GM19238 (cell line): ENCODE measurements around the gene FAM222B.
"Not testable (repeated sequence)": the region's sequence is repeated elsewhere in the genome, so short reads cannot be mapped to it uniquely, and the experiment has no call there.

Experiments
- DNase-seq: peaks from one replicate; pipeline ENCODE4 v3.0.0; 2011; ENCODE audit warnings: low spot score; ENCODE audit not compliant: insufficient read length

FAM222B gene

GRCh38 chr17:28728364-28729200, 114.0 kb downstream of the FAM222B start, which contains the start of gene NEK8:
NEK8 (plus strand) TSS chr17:28728788; CDS start chr17:28728814, 26 bp downstream.
- peak; percentile 75 for DNase-seq

GRCh38 chr17:28726627-28727491, 115.7 kb downstream of the FAM222B start:
- peak; percentile 93 for DNase-seq

GRCh38 chr17:28726226-28726626, 116.4 kb downstream of the FAM222B start, which contains the start of gene TLCD1:
TLCD1 (minus strand) TSS chr17:28726233; CDS start chr17:28726097, 136 bp downstream.
- peak; percentile 63 for DNase-seq

GRCh38 chr17:28725660-28726225, 116.8 kb downstream of the FAM222B start:
- no peak for DNase-seq

- no peak for DNase-seq
These were observed 117.4 kb downstream of the FAM222B start for GRCh38 chr17:28725166-28725659.

- no peak for DNase-seq
These were observed 118.0 kb downstream of the FAM222B start for GRCh38 chr17:28724500-28725165.

GRCh38 chr17:28723836-28724499, 118.6 kb downstream of the FAM222B start:
- DNase-seq: not testable (repeated sequence)

- no peak for DNase-seq
These were observed 119.3 kb downstream of the FAM222B start for GRCh38 chr17:28723159-28723835.

GRCh38 chr17:28722417-28723158, 120.0 kb downstream of the FAM222B start:
- no peak for DNase-seq

GRCh38 chr17:28720997-28721329, 121.6 kb downstream of the FAM222B start:
- DNase-seq: not testable (repeated sequence)

- no peak for DNase-seq
These were observed 122.2 kb downstream of the FAM222B start for GRCh38 chr17:28720247-28720996.

GRCh38 chr17:28719021-28719433, 123.6 kb downstream of the FAM222B start:
- DNase-seq: no peak

- DNase-seq: no peak
These were observed 124.1 kb downstream of the FAM222B start for GRCh38 chr17:28718333-28719020.

GRCh38 chr17:28717578-28718332, 124.8 kb downstream of the FAM222B start, which contains the start of gene RAB34:
RAB34 (minus strand) TSS chr17:28717868; CDS start chr17:28717266, 602 bp downstream.
- DNase-seq: no peak

GRCh38 chr17:28716740-28717577, 125.6 kb downstream of the FAM222B start:
- DNase-seq: no peak

GRCh38 chr17:28715217-28715616, 127.4 kb downstream of the FAM222B start:
- no peak for DNase-seq
